K562 (cell line): ENCODE measurements around the gene SLC38A7. TPM values are rescaled to one million over a fixed set of nuclear protein-coding genes. Genes with fewer than 3 reads are reported as not detected.

Experiments used
- ATAC-seq: fragments of 200-7000 bp; cut with Tn5 transposase; 3 replicates; pipeline ENCODE4 v1.9.1; 2020; ENCODE audit warnings: moderate library complexity
- BruUV-seq: library from RNA; stranded (reverse); fragments of 400-500 nt; replicated peaks from 2 replicates; lab custom pipeline; 2021; lab: Mats Ljungman, UMichigan
- CTCF ChIA-PET: fragments of 300-600 bp; formaldehyde crosslinking; extraction: SDS; loops from one replicate; lab custom pipeline; 2021; ENCODE audit warnings: low intra/inter-chr PET ratio; lab: Yijun Ruan, JAX
- POLR2A ChIA-PET: fragments of 300-600, 350-650 bp; sonication (Branson Sonifier 250); formaldehyde crosslinking; extraction: SDS; loops from one replicate; lab custom pipeline; 2021; ENCODE audit warnings: antibody characterized with exemption, inconsistent platforms; lab: Yijun Ruan, JAX
- DNase-seq, 4 experiments: peaks; one replicate each; pipeline versions ENCODE4 v3.0.0 to v3.0.0-alpha.2; 2011 to 2018; ENCODE audit warnings: low spot score in 3 of 4, mixed read lengths in 3 of 4; ENCODE audit errors: extremely low read depth in 1 of 4
- FAIRE-seq: peaks from 2 replicates; lab custom pipeline; 2011; peaks lifted over from hg19 to GRCh38; lab: Jason Lieb, UNC
- H2AFZ ChIP-seq: 2 replicates; pipeline ENCODE4 v1.6.0; 2011; ENCODE audit warnings: low read depth, low read length, control low read depth, inconsistent platforms
- H3K27ac ChIP-seq: fragments of 200-600 bp; 3 replicates; pipeline ENCODE4 v1.8.0; 2011; ENCODE audit warnings: low read depth, mild to moderate bottlenecking, control low read depth, inconsistent platforms, low read length, moderate library complexity, mixed read lengths; ENCODE audit errors: extremely low read depth
- H3K27me3 ChIP-seq, 2 experiments: fragments of 300-600 bp in 1 of 2; 2 replicates in 1 of 2; 3 replicates in 1 of 2; pipeline versions ENCODE4 v1.6.0 to v1.8.0; 2011; ENCODE audit warnings: inconsistent platforms in 2 of 2, low read length in 2 of 2, mild to moderate bottlenecking in 1 of 2, mixed read lengths in 1 of 2, moderate library complexity in 1 of 2; ENCODE audit not compliant: control insufficient read depth in 2 of 2, insufficient read depth in 2 of 2
- H3K36me3 ChIP-seq: fragments of 300-600 bp; 3 replicates; pipeline ENCODE4 v1.8.0; 2011; ENCODE audit warnings: mild to moderate bottlenecking, low read length, inconsistent platforms; ENCODE audit not compliant: control insufficient read depth, insufficient read depth
- H3K4me1 ChIP-seq, 2 experiments: fragments of 200-600 bp in 1 of 2; replicated peaks in 1 of 2; 2 replicates in 1 of 2; 3 replicates in 1 of 2; pipeline versions ENCODE4 v1.5.1 to v1.8.0; 2011; ENCODE audit warnings: inconsistent platforms in 2 of 2, low read length in 2 of 2, mild to moderate bottlenecking in 1 of 2, mixed read lengths in 1 of 2, moderate library complexity in 1 of 2; ENCODE audit not compliant: control insufficient read depth in 2 of 2, insufficient read depth in 2 of 2
- H3K4me2 ChIP-seq: 2 replicates; pipeline ENCODE4 v1.6.1; 2011; ENCODE audit warnings: low read length, control low read depth, inconsistent platforms, mixed read lengths; ENCODE audit not compliant: insufficient read depth
- H3K4me3 ChIP-seq: fragments of 200-600 bp; sonication (generic), shearing (Covaris generic); 2 replicates; pipeline ENCODE4 v1.5.1; 2016; ENCODE audit warnings: control low read depth, inconsistent platforms
- H3K79me2 ChIP-seq: fragments of 200-600 bp; 3 replicates; pipeline ENCODE4 v1.8.0; 2011; ENCODE audit warnings: low read length, inconsistent platforms; ENCODE audit not compliant: control insufficient read depth, insufficient read depth
- H3K9ac ChIP-seq, 2 experiments: 2 replicates each; pipeline versions ENCODE4 v1.6.0 to v1.6.1; 2011; ENCODE audit warnings: low read depth in 2 of 2, low read length in 2 of 2, control low read depth in 1 of 2, inconsistent platforms in 1 of 2, mild to moderate bottlenecking in 1 of 2, mixed read lengths in 1 of 2; ENCODE audit not compliant: insufficient read depth in 1 of 2
- H3K9me1 ChIP-seq: one replicate; pipeline ENCODE4 v1.6.0; 2011; ENCODE audit warnings: inconsistent platforms, mild to moderate bottlenecking, low read length, moderate library complexity; ENCODE audit not compliant: control insufficient read depth, insufficient read depth
- H3K9me3 ChIP-seq: replicated peaks from 2 replicates; pipeline ENCODE4 v1.5.1; 2011; ENCODE audit warnings: low read depth, low read length, inconsistent platforms; ENCODE audit not compliant: control insufficient read depth, insufficient read depth
- H4K20me1 ChIP-seq: replicated peaks from 2 replicates; pipeline ENCODE4 v1.6.1; 2011; ENCODE audit warnings: low read length, inconsistent platforms, mixed read lengths; ENCODE audit not compliant: control insufficient read depth, insufficient read depth
- CREB1 ChIP-seq, 2 experiments: sonication (generic) in 1 of 2; formaldehyde crosslinking in 1 of 2; IDR thresholded peaks; 2 replicates each; pipeline versions ENCODE4 v1.6.1 to v1.8.0; 2012 to 2022; ENCODE audit warnings: inconsistent platforms in 1 of 2, mild to moderate bottlenecking in 1 of 2, missing genetic modification reagents in 1 of 2, moderate library complexity in 1 of 2
- ELK1 ChIP-seq: sonication (generic); formaldehyde crosslinking; IDR thresholded peaks from 2 replicates; pipeline ENCODE4 v1.8.1; 2022; ENCODE audit warnings: missing genetic modification reagents
- HNRNPK ChIP-seq: fragments of 200-400 bp; formaldehyde crosslinking; IDR thresholded peaks from one replicate; pipeline ENCODE4 v1.6.1; 2018; ENCODE audit warnings: mild to moderate bottlenecking, low read depth, low read length; ENCODE audit not compliant: poor library complexity, severe bottlenecking
- KDM1A ChIP-seq, 2 experiments: fragments of 450-650 bp; IDR thresholded peaks; 2 replicates each; pipeline ENCODE4 v1.6.1; 2016; ENCODE audit warnings: mild to moderate bottlenecking in 2 of 2
- KLF13 ChIP-seq: fragments of 450-650 bp; IDR thresholded peaks from 2 replicates; pipeline ENCODE4 v1.6.1; 2016; ENCODE audit warnings: missing genetic modification characterization, low read depth, mild to moderate bottlenecking, missing compliant biosample characterization, moderate library complexity, borderline replicate concordance
- MLLT1 ChIP-seq, 2 experiments: fragments of 450-650 bp; IDR thresholded peaks; 2 replicates each; pipeline ENCODE4 v1.6.1; 2016
- MYBL2 ChIP-seq, 2 experiments: fragments of 450-650 bp in 1 of 2; sonication (generic) in 1 of 2; formaldehyde crosslinking in 1 of 2; IDR thresholded peaks; 2 replicates each; pipeline versions ENCODE4 v1.6.1 to v1.8.1; 2017 to 2022; ENCODE audit warnings: borderline replicate concordance in 1 of 2, inconsistent platforms in 1 of 2, low read depth in 1 of 2, mild to moderate bottlenecking in 1 of 2, missing genetic modification reagents in 1 of 2, moderate library complexity in 1 of 2
- SMAD2 ChIP-seq: fragments of 150-350 bp; IDR thresholded peaks from 2 replicates; pipeline ENCODE4 v1.6.1; 2014; ENCODE audit warnings: low read depth, mild to moderate bottlenecking, low read length
- WGBS: fragments of 100-300 bp; shearing (Covaris generic); methylation state at CpG from one replicate; pipeline ENCODE4 v1.1.6; 2016; ENCODE audit warnings: low coverage, mixed read lengths; ENCODE audit not compliant: insufficient coverage; ENCODE audit errors: missing lambda C conversion rate; 5-methylcytosine and 5-hydroxymethylcytosine counted together
- in situ Hi-C: fragments of 300-500 bp; cut with MboI; formaldehyde crosslinking; loops from 4 replicates; pipeline ENCODE4 v1.15.0; 2018; ENCODE audit warnings: inconsistent platforms, mixed read lengths
- intact Hi-C: fragments of 100-400 bp; cut with micrococcal nuclease; formaldehyde crosslinking; loops from 2 replicates; pipeline ENCODE4 v1.14.2; 2022
- polyA plus RNA-seq, 8 experiments: library from polyadenylated mRNA; depleted of rRNA in 4 of 8; stranded (reverse) in 5 of 8; unstranded in 3 of 8; fragments of >200 nt; fragmentation: Nextera tagmentation in 2 of 8; fragmentation: Illumina TruSeq in 1 of 8; extraction: Ambion mirVana in 2 of 8; extraction: Trizol in 1 of 8; gene quantifications; 2 replicates each; pipeline versions ENCODE4 v1.2.1 to v1.2.3, GENCODE V29; 2011 to 2014; ENCODE audit warnings: inconsistent platforms in 1 of 8, missing spikeins in 1 of 8
- total RNA-seq, 7 experiments: library from RNA; depleted of rRNA in 6 of 7; stranded (reverse); fragments of >200 nt in 6 of 7; fragmentation: Illumina TruSeq in 2 of 7; extraction: Trizol in 2 of 7; gene quantifications; 2 replicates each; pipeline versions ENCODE4 v1.2.1 to v1.2.3, GENCODE V29; 2011 to 2021; ENCODE audit warnings: low replicate concordance in 1 of 7

Gene SLC38A7
- total and polyA plus RNA-seq, 9 of the 15 experiments (the other 6 are each of a cell fraction or from before 2014, with no cell fraction given), result 2.7 to 12.2 (median 6.5) TPM

- FAIRE-seq (no peak), DNase-seq (no peak), ATAC-seq (no peak)
- Histone ChIP-seq H4K20me1 (no peaks in the 10 kb centered on the region), H3K36me3 (peaks cover 18% of the 10 kb centered on the region; the same call in 2 of the 3 replicates), H3K9me3 (no peaks in the 10 kb centered on the region), H3K9ac (no peak overlapping the region), H3K4me2 (no peak overlapping the region), H3K79me2 (0 out of 3 replicates have a peak, but pooled peaks cover 3% of the 10 kb centered on the region), H3K4me3 (no peak overlapping the region), H3K27me3 (no peaks in the 10 kb centered on the region), H3K4me1 (peaks cover 4 to 14% of the 10 kb centered on the region in 2 experiments; a peak in 3 of 5 replicates), H3K9me1 (no peaks in the 10 kb centered on the region), H3K27ac (no peak overlapping the region), H2AFZ (no peak overlapping the region)
- BruUV-seq, result no TSS peak
- in situ Hi-C loops (no loop called here), intact Hi-C loops (no loop called here)
- ChIA-PET CTCF (no interaction called here), POLR2A (no interaction called here)
- TF ChIP-seq MYBL2 (IDR thresholded peaks at IDR 0.05; ENCODE audit: low read depth) (no peak), MYBL2 (CRISPR knock-in tag; IDR thresholded peaks at IDR 0.05; ENCODE audit: borderline replicate concordance) (no peak), HNRNPK (no peak), MLLT1 (IDR thresholded peaks at IDR 0.05) (no peak), SMAD2 (no peak), KDM1A (IDR thresholded peaks at IDR 0.05) (no peak), CREB1 (IDR thresholded peaks at IDR 0.05) (no peak), CREB1 (CRISPR knock-in tag; IDR thresholded peaks at IDR 0.05) (no peak), KLF13 (no peak), ELK1 (CRISPR knock-in tag) (no peak)
- 95% methylated on average over 14 of the region's 16 CpGs for WGBS
Observed at GRCh38 chr16:58679763-58680162, 4.8 kb downstream of the SLC38A7 start.
